MCF 10A (cell line): Measurements from ENCODE around the gene LTBP2. TPM values are rescaled to one million over a fixed set of nuclear protein-coding genes. Genes with fewer than 3 reads are reported as not detected.

Experiments used
- BruUV-seq: library from RNA; stranded (reverse); fragments of 400-500 nt; replicated peaks from 2 replicates; lab custom pipeline; 2021; lab: Mats Ljungman, UMichigan
- CTCF ChIA-PET: fragments of 300-600 bp; sonication (Branson Sonifier 250); formaldehyde crosslinking; extraction: SDS; loops from one replicate; lab custom pipeline; 2021; ENCODE audit warnings: antibody characterized with exemption, inconsistent platforms; lab: Yijun Ruan, JAX
- POLR2A ChIA-PET: fragments of 300-600, 350-650 bp; sonication (Branson Sonifier 250); formaldehyde crosslinking; extraction: SDS; loops from one replicate; lab custom pipeline; 2020; ENCODE audit warnings: antibody characterized with exemption, inconsistent platforms; lab: Yijun Ruan, JAX
- DNase-seq: peaks from one replicate; pipeline ENCODE4 v3.0.0-alpha.2; 2018; ENCODE audit not compliant: unreplicated experiment
- H3K27ac Mint-ChIP-seq: one replicate; pipeline ENCODE4 v1.8.0; 2022; ENCODE audit warnings: mild to moderate bottlenecking, low read depth, mixed read lengths; ENCODE audit not compliant: unreplicated experiment
- H3K27me3 Mint-ChIP-seq: one replicate; pipeline ENCODE4 v1.8.0; 2022; ENCODE audit warnings: mixed read lengths; ENCODE audit not compliant: insufficient read depth, unreplicated experiment
- H3K36me3 Mint-ChIP-seq: one replicate; pipeline ENCODE4 v1.8.0; 2022; ENCODE audit warnings: mild to moderate bottlenecking, moderate library complexity, mixed read lengths; ENCODE audit not compliant: insufficient read depth, unreplicated experiment
- H3K4me1 Mint-ChIP-seq: one replicate; pipeline ENCODE4 v1.8.0; 2022; ENCODE audit warnings: mixed read lengths; ENCODE audit not compliant: insufficient read depth, unreplicated experiment
- H3K4me3 Mint-ChIP-seq: one replicate; pipeline ENCODE4 v1.8.0; 2022; ENCODE audit warnings: mild to moderate bottlenecking, moderate library complexity, mixed read lengths; ENCODE audit not compliant: unreplicated experiment
- H3K9me3 Mint-ChIP-seq: one replicate; pipeline ENCODE4 v1.8.0; 2022; ENCODE audit warnings: mixed read lengths; ENCODE audit not compliant: unreplicated experiment
- intact Hi-C: fragments of 100-400 bp; cut with micrococcal nuclease; formaldehyde crosslinking; loops from 2 replicates; pipeline ENCODE4 v1.14.1; 2022
- total RNA-seq: library from RNA; stranded (reverse); gene quantifications from 2 replicates; pipeline ENCODE4 v1.2.3, GENCODE V29; 2022
- TF ChIP-seq, protein P1 (sequence below): fragments of 200-600 bp; IDR thresholded peaks from one replicate; pipeline ENCODE4 v1.8.0; 2022; ENCODE audit warnings: antibody characterized with exemption, mild to moderate bottlenecking; ENCODE audit not compliant: unreplicated experiment

The LTBP2 gene
- total RNA-seq, 1 experiment from 2014 or later = 16.8 TPM

- H3K4me1 Mint-ChIP-seq = peaks cover 21% of the 10 kb centered on the region
- ChIA-PET POLR2A (interaction anchor here (0.6 to 3.1 kb wide), 6 partner anchors 17 to 368 kb away, joined by 3 to 17 read pairs (median 4); no protein-coding TSS in a partner anchor), CTCF (interaction anchor here (1.0 to 2.5 kb wide), 4 partner anchors 10 to 60 kb away, joined by 3 to 19 read pairs (median 4); no protein-coding TSS in a partner anchor)
- peak; percentile 90 for DNase-seq
- intact Hi-C loops = loop anchor here (1.0 to 2.0 kb wide), 2 partner anchors 23 to 60 kb away; no protein-coding TSS in a partner anchor
- peak overlapping the region; percentile 91 for H3K27ac Mint-ChIP-seq
- no TSS peak for BruUV-seq
- H3K36me3 Mint-ChIP-seq = no peaks in the 10 kb centered on the region
- H3K4me3 Mint-ChIP-seq = no peak overlapping the region
- H3K9me3 Mint-ChIP-seq = no peaks in the 10 kb centered on the region
- TF ChIP-seq, protein P1, sequence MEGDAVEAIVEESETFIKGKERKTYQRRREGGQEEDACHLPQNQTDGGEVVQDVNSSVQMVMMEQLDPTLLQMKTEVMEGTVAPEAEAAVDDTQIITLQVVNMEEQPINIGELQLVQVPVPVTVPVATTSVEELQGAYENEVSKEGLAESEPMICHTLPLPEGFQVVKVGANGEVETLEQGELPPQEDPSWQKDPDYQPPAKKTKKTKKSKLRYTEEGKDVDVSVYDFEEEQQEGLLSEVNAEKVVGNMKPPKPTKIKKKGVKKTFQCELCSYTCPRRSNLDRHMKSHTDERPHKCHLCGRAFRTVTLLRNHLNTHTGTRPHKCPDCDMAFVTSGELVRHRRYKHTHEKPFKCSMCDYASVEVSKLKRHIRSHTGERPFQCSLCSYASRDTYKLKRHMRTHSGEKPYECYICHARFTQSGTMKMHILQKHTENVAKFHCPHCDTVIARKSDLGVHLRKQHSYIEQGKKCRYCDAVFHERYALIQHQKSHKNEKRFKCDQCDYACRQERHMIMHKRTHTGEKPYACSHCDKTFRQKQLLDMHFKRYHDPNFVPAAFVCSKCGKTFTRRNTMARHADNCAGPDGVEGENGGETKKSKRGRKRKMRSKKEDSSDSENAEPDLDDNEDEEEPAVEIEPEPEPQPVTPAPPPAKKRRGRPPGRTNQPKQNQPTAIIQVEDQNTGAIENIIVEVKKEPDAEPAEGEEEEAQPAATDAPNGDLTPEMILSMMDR = no peak
- H3K27me3 Mint-ChIP-seq = no peaks in the 10 kb centered on the region
Observed at GRCh38 chr14:74548881-74549280, 63.2 kb downstream of the LTBP2 start.

DNA sequence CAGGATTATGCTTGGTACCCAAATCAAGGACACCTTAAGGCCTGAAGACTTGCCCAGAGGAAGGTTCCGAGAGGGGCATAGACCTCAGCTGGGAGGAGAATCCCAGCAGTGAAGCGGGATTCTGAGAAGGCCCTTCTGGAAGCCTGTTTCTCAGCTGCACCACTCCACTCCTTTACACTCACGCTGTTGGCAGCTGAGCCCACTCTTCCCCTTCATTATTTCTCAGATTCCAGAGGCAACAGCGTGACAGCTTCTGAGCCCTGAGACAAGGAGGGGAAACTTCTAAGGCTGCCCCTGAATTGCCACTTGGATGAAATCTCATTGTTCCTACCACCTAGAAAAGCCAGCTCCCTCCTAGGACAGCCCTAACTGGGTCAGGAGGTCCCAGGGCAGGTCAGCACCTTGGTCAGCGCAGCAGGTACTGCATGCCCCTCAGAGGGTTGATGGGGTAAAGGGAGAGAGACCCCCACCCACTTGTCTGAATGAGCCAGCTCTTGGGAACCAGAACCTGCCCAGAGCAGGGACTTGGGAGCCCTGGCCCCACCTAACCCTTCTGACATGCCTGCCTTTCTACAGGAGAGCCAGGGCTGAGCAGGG lies 64.6 kb downstream of the LTBP2 start:
- Mint-ChIP-seq H3K27ac (no peak overlapping the region), H3K9me3 (no peaks in the 10 kb centered on the region), H3K4me3 (no peak overlapping the region), H3K36me3 (peaks cover under 1% of the 10 kb centered on the region), H3K27me3 (no peaks in the 10 kb centered on the region), H3K4me1 (peaks cover 21% of the 10 kb centered on the region)
- DNase-seq = no peak
- intact Hi-C loops = no loop called here
- ChIA-PET CTCF (interaction anchor here (0.6 to 0.7 kb wide), 2 partner anchors 65 to 184 kb away, joined by 3 read pairs; no protein-coding TSS in a partner anchor), POLR2A (interaction anchor here (1.0 kb wide), 1 partner anchor 23 kb away, joined by 3 read pairs; no protein-coding TSS in a partner anchor)
- BruUV-seq = no TSS peak
- TF ChIP-seq, protein P1 = no peak

GRCh38 chr14:74546416-74546815 lies 65.6 kb downstream of the LTBP2 start:
- Mint-ChIP-seq H3K4me3 (no peak overlapping the region), H3K27ac (no peak overlapping the region), H3K36me3 (peaks cover 4% of the 10 kb centered on the region), H3K27me3 (no peaks in the 10 kb centered on the region), H3K4me1 (peaks cover 21% of the 10 kb centered on the region), H3K9me3 (no peaks in the 10 kb centered on the region)
- DNase-seq = no peak
- intact Hi-C loops = no loop called here
- no TSS peak for BruUV-seq
- TF ChIP-seq, protein P1 = no peak
- ChIA-PET CTCF (interaction anchor here (1.7 kb wide), 1 partner anchor 44 kb away, joined by 5 read pairs; no protein-coding TSS in a partner anchor), POLR2A (interaction anchor here (0.6 to 1.1 kb wide), 2 partner anchors 8 to 27 kb away, joined by 3 read pairs; no protein-coding TSS in a partner anchor)

GRCh38 chr14:74545386-74545785 lies 66.7 kb downstream of the LTBP2 start:
- no peak for DNase-seq
- Mint-ChIP-seq H3K27ac (no peak overlapping the region), H3K4me3 (no peak overlapping the region), H3K9me3 (no peaks in the 10 kb centered on the region), H3K36me3 (peaks cover 4% of the 10 kb centered on the region), H3K27me3 (no peaks in the 10 kb centered on the region), H3K4me1 (peaks cover 21% of the 10 kb centered on the region)
- intact Hi-C loops = no loop called here
- TF ChIP-seq, protein P1 = no peak
- ChIA-PET CTCF (interaction anchor here (1.7 kb wide), 1 partner anchor 43 kb away, joined by 5 read pairs; no protein-coding TSS in a partner anchor), POLR2A (interaction anchor here (0.6 kb wide), 1 partner anchor 29 kb away, joined by 4 read pairs; no protein-coding TSS in a partner anchor)
- BruUV-seq = no TSS peak
